ENCODE data around the gene ADGRF1. TPM values are rescaled to one million over a fixed set of nuclear protein-coding genes. Genes with fewer than 3 reads are reported as not detected.
"Not testable (repeated sequence)": the region's sequence is repeated elsewhere in the genome, so short reads cannot be mapped to it uniquely, and the experiment has no call there.

The ADGRF1 gene
- total RNA-seq, 1 donor from 2014 or later, result 0.05 TPM

GRCh38 chr6:47061309-47062300, 19.5 kb upstream of the ADGRF1 start:
- peak; percentile 9 for DNase-seq (ENCODE audit: low read depth)

- no peak for DNase-seq (ENCODE audit: low read depth)
Observed at GRCh38 chr6:47059216-47059885, 17.2 kb upstream of the ADGRF1 start.

GRCh38 chr6:47057830-47058540, 15.9 kb upstream of the ADGRF1 start:
- no peak for DNase-seq (ENCODE audit: low read depth)

GRCh38 chr6:47056832-47057231, 14.7 kb upstream of the ADGRF1 start:
- no peak for DNase-seq (ENCODE audit: low read depth)

GRCh38 chr6:47054302-47054701, 12.2 kb upstream of the ADGRF1 start:
- DNase-seq (ENCODE audit: low read depth), result not testable (repeated sequence)

- no peak for DNase-seq (ENCODE audit: low read depth)
Observed at GRCh38 chr6:47048638-47049037, 6.5 kb upstream of the ADGRF1 start.

GRCh38 chr6:47047479-47048407, 5.6 kb upstream of the ADGRF1 start:
- DNase-seq (ENCODE audit: low read depth), result peak; percentile 81

GRCh38 chr6:47047097-47047478, 5.0 kb upstream of the ADGRF1 start:
- no peak for DNase-seq (ENCODE audit: low read depth)

GRCh38 chr6:47044397-47044796, 2.3 kb upstream of the ADGRF1 start:
- no peak for DNase-seq (ENCODE audit: low read depth)

GRCh38 chr6:47043286-47043685, 1.2 kb upstream of the ADGRF1 start:
- no peak for DNase-seq (ENCODE audit: low read depth)

- DNase-seq (ENCODE audit: low read depth), result no peak
Observed at GRCh38 chr6:47041741-47042140, 391 bp downstream of the ADGRF1 start.

- DNase-seq (ENCODE audit: low read depth), result peak; percentile 99
Observed at GRCh38 chr6:47034926-47035325, 7.2 kb downstream of the ADGRF1 start.

GRCh38 chr6:47034421-47034820, 7.7 kb downstream of the ADGRF1 start:
- DNase-seq (ENCODE audit: low read depth), result no peak

GRCh38 chr6:47032974-47033765, 9.0 kb downstream of the ADGRF1 start:
- no peak for DNase-seq (ENCODE audit: low read depth)

GRCh38 chr6:47031656-47032055, 10.5 kb downstream of the ADGRF1 start:
- no peak for DNase-seq (ENCODE audit: low read depth)

GRCh38 chr6:47029865-47030561, 12.1 kb downstream of the ADGRF1 start:
- DNase-seq (ENCODE audit: low read depth), result no peak

- no peak for DNase-seq (ENCODE audit: low read depth)
Observed at GRCh38 chr6:47028835-47029360, 13.2 kb downstream of the ADGRF1 start.

- no peak for DNase-seq (ENCODE audit: low read depth)
Observed at GRCh38 chr6:47027315-47027714, 14.8 kb downstream of the ADGRF1 start.

- no peak for DNase-seq (ENCODE audit: low read depth)
Observed at GRCh38 chr6:47026679-47027078, 15.5 kb downstream of the ADGRF1 start.
